CD4-positive, alpha-beta memory T cell (primary cell): ENCODE data around the gene DOK5. TPM values are rescaled to one million over a fixed set of nuclear protein-coding genes. Genes with fewer than 3 reads are reported as not detected.

Experiments
- CTCF ChIA-PET: fragments of 350-600 bp; sonication (Branson Sonifier 250); formaldehyde crosslinking; loops from one replicate; lab custom pipeline; 2021; ENCODE audit warnings: inconsistent platforms; ENCODE audit not compliant: partially characterized antibody; lab: Charles Lee
- POLR2A ChIA-PET: fragments of 350-600 bp; sonication (Branson Sonifier 250); formaldehyde crosslinking; loops from one replicate; lab custom pipeline; 2021; ENCODE audit not compliant: partially characterized antibody; lab: Charles Lee
- DNase-seq, 5 donors: peaks; one replicate each; pipeline versions ENCODE4 v3.0.0 to v3.0.0-alpha.2; 2020 to 2022; ENCODE audit warnings: mixed read lengths in 1 of 5
- H3K27ac ChIP-seq: one replicate; pipeline ENCODE4 v1.7.0; 2013; ENCODE audit warnings: low read depth, low read length
- H3K27me3 ChIP-seq: 2 replicates; pipeline ENCODE4 v1.7.0; 2013; ENCODE audit warnings: mild to moderate bottlenecking, low read length, moderate library complexity; ENCODE audit not compliant: insufficient read depth
- H3K36me3 ChIP-seq: 2 replicates; pipeline ENCODE4 v1.7.0; 2013; ENCODE audit warnings: mild to moderate bottlenecking, low read length, moderate library complexity; ENCODE audit not compliant: insufficient read depth
- H3K4me1 ChIP-seq: 2 replicates; pipeline ENCODE4 v1.7.0; 2013; ENCODE audit warnings: mild to moderate bottlenecking, low read length, moderate library complexity; ENCODE audit not compliant: insufficient read depth
- H3K4me3 ChIP-seq, 2 donors: one replicate each; pipeline ENCODE4 v1.7.0; 2013; ENCODE audit warnings: low read length in 2 of 2, mild to moderate bottlenecking in 1 of 2
- H3K9me3 ChIP-seq, 2 donors: one replicate each; pipeline ENCODE4 v1.7.0; 2013; ENCODE audit warnings: low read length in 2 of 2, control low read depth in 1 of 2; ENCODE audit not compliant: control insufficient read depth in 1 of 2
- H3K27ac Mint-ChIP-seq, 7 donors: one replicate each; pipeline ENCODE4 v1.8.0; 2020 to 2021; ENCODE audit warnings: mixed read lengths in 7 of 7, mild to moderate bottlenecking in 6 of 7, inconsistent platforms in 3 of 7, moderate library complexity in 3 of 7
- H3K27me3 Mint-ChIP-seq, 2 donors: one replicate each; pipeline ENCODE4 v1.8.0; 2020 to 2021; ENCODE audit warnings: mixed read lengths in 2 of 2
- H3K36me3 Mint-ChIP-seq, 2 donors: one replicate each; pipeline ENCODE4 v1.8.0; 2020 to 2021; ENCODE audit warnings: mixed read lengths in 2 of 2, inconsistent platforms in 1 of 2, mild to moderate bottlenecking in 1 of 2
- H3K4me1 Mint-ChIP-seq, 4 donors: one replicate each; pipeline ENCODE4 v1.8.0; 2020 to 2021; ENCODE audit warnings: mixed read lengths in 4 of 4, mild to moderate bottlenecking in 1 of 4
- H3K4me3 Mint-ChIP-seq, 8 donors: one replicate each; pipeline ENCODE4 v1.8.0; 2020 to 2021; ENCODE audit warnings: mixed read lengths in 8 of 8, mild to moderate bottlenecking in 7 of 8, moderate library complexity in 6 of 8, inconsistent platforms in 3 of 8
- H3K9me3 Mint-ChIP-seq, 8 donors: one replicate each; pipeline ENCODE4 v1.8.0; 2020 to 2021; ENCODE audit warnings: mixed read lengths in 8 of 8, mild to moderate bottlenecking in 5 of 8, inconsistent platforms in 3 of 8, moderate library complexity in 1 of 8
- intact Hi-C: fragments of 100-400 bp; cut with micrococcal nuclease; formaldehyde crosslinking; loops from one replicate; pipeline ENCODE4 v1.15.1; 2023
- polyA plus RNA-seq, 2 donors: library from polyadenylated mRNA; unstranded; fragments of 300-500 nt; fragmentation: Illumina TruSeq; gene quantifications; one replicate each; pipeline ENCODE4 v1.2.3, GENCODE V29; 2021
- total RNA-seq, 2 experiments: library from RNA; stranded (reverse); gene quantifications; one replicate each; pipeline ENCODE4 v1.2.3, GENCODE V29; 2021

Gene DOK5
- total and polyA plus RNA-seq, 4 experiments from 2014 or later: not detected

DNA sequence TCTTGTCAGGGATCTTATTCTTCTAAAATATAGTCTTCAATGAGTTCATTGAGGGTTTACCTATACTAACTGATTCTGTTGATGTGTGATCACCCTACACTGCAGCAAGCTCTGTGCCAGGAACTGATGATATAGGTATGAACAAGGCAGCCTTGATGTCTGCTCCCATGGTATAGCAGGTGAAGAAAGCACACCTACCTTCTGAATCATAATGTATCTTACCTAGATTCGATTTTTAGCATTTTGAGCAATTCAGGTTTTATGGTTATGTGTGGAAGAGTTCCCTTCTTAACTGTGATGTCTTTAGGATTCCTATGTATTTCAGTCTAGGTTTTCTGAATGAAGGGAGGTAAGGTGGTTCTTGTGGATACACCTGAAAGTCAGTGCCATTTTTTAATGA, 223.0 kb downstream of the DOK5 start:
- Histone ChIP-seq H3K4me3 (no peak overlapping the region), H3K36me3 (no peaks in the 10 kb centered on the region), H3K27me3 (no peaks in the 10 kb centered on the region), H3K9me3 (no peaks in the 10 kb centered on the region), H3K4me1 (no peaks in the 10 kb centered on the region), H3K27ac (no peak overlapping the region)
- CTCF ChIA-PET: no interaction called here
- Mint-ChIP-seq H3K27me3 (peaks cover 2 to 5% of the 10 kb centered on the region in 2 donors), H3K36me3 (no peaks in the 10 kb centered on the region), H3K4me3 (no peak overlapping the region), H3K27ac (no peak overlapping the region), H3K9me3 (peaks cover 0 to 3% (median 0%) of the 10 kb centered on the region in 8 donors), H3K4me1 (no peaks in the 10 kb centered on the region)
- DNase-seq: no peak
- intact Hi-C loops: no loop called here
- POLR2A ChIA-PET: no interaction called here
